GM19395 (cell line): ENCODE data around the gene USP35.

Experiments
- ATAC-seq: cut with Tn5 transposase; IDR thresholded peaks from one replicate; pipeline ENCODE4 v1.9.1; 2021; ENCODE audit warnings: mild to moderate bottlenecking, moderate library complexity; ENCODE audit not compliant: unreplicated experiment

Gene USP35

GRCh38 chr11:78197816-78198215 lies 9.1 kb downstream of the USP35 start:
- no peak for ATAC-seq

GRCh38 chr11:78199015-78199652 lies 10.4 kb downstream of the USP35 start:
- no peak for ATAC-seq

- ATAC-seq, result no peak
Observed at GRCh38 chr11:78199653-78200015, 10.9 kb downstream of the USP35 start.

GRCh38 chr11:78200061-78200460 lies 11.3 kb downstream of the USP35 start:
- ATAC-seq, result no peak

- no peak for ATAC-seq
Observed at GRCh38 chr11:78200553-78200952, 11.8 kb downstream of the USP35 start.

GRCh38 chr11:78201096-78201818 lies 12.5 kb downstream of the USP35 start:
- ATAC-seq, result no peak

- ATAC-seq, result no peak
Observed at GRCh38 chr11:78202733-78203167, 14.0 kb downstream of the USP35 start.

GRCh38 chr11:78203184-78203583 lies 14.5 kb downstream of the USP35 start:
- no peak for ATAC-seq

- no peak for ATAC-seq
Observed at GRCh38 chr11:78205256-78205655, 16.5 kb downstream of the USP35 start.

GRCh38 chr11:78205691-78206090 lies 17.0 kb downstream of the USP35 start:
- ATAC-seq, result no peak

GRCh38 chr11:78207532-78208256 lies 19.0 kb downstream of the USP35 start:
- no peak for ATAC-seq

- ATAC-seq, result no peak
Observed at GRCh38 chr11:78208257-78209165, 19.8 kb downstream of the USP35 start.

GRCh38 chr11:78209478-78209877 lies 20.8 kb downstream of the USP35 start:
- no peak for ATAC-seq

- no peak for ATAC-seq
Observed at GRCh38 chr11:78210000-78210608, 21.4 kb downstream of the USP35 start.

GRCh38 chr11:78211565-78211964 lies 22.8 kb downstream of the USP35 start:
- ATAC-seq, result no peak

- no peak for ATAC-seq
Observed at GRCh38 chr11:78212586-78213371, 24.1 kb downstream of the USP35 start.

- ATAC-seq, result no peak
Observed at GRCh38 chr11:78213526-78214330, 25.0 kb downstream of the USP35 start.

- no peak for ATAC-seq
Observed at GRCh38 chr11:78214331-78215194, 25.8 kb downstream of the USP35 start.
